GM12872 (cell line): ENCODE data around the gene COQ8A.

ENCODE experiments used
- CTCF ChIP-seq: IDR thresholded peaks from 3 replicates; pipeline ENCODE4 v1.5.1; 2011; ENCODE audit warnings: low read depth, mild to moderate bottlenecking, low read length, moderate library complexity; ENCODE audit not compliant: insufficient read depth

COQ8A gene

DNA sequence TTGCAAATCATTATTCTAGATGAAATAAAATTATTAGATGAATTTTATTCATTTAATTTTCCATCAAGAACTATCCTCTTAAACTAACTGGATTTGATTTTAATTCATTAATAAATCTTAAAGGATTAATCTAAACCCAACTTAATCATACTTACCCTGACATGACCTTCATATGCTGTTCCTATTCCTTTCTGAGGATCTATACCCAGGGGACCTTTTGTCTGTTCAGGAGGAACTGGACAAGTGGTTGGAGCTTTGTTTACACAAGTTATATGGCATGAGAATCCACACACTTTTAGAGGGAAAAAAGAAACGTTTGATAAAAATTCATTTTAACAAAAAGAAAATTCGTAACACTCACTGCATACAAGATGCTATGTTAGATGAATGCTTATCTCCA is 95.2 kb downstream of the COQ8A start:
- no peak for TF ChIP-seq CTCF

DNA sequence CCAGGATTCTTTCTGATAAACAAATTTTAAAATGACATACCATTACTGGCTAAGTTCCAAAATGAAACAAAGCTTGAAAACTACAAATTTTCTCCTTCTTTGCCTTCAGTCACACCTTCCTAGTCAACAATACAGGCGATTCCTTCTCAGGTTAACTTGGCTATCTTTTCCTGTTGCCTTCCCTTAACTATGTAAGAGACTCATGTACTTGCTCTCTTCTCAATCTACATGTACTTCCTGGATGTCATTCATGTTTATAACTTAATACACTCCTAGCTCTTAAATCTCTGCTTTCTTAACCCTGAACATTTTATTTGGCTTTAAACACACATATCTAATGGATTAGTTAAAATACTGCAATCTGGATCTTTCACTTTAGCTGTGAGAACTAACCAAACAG is 97.0 kb downstream of the COQ8A start:
- no peak for TF ChIP-seq CTCF
